A549 treated with DMSO at 1 μM for 4 hours (cell line): Measurements from ENCODE around the gene MCM7. TPM values are rescaled to one million over a fixed set of nuclear protein-coding genes. Genes with fewer than 3 reads are reported as not detected.

Source experiments
- total RNA-seq: library from RNA; stranded (reverse); fragments of 200-300 nt; extraction: Qiagen RNA extraction; gene quantifications from 5 replicates; pipeline ENCODE4 v1.2.3, GENCODE V29; 2022; ENCODE audit warnings: low read depth

MCM7 gene
- 236 to 264 TPM (median 254 TPM) in 5 replicates for total RNA-seq

DNA sequence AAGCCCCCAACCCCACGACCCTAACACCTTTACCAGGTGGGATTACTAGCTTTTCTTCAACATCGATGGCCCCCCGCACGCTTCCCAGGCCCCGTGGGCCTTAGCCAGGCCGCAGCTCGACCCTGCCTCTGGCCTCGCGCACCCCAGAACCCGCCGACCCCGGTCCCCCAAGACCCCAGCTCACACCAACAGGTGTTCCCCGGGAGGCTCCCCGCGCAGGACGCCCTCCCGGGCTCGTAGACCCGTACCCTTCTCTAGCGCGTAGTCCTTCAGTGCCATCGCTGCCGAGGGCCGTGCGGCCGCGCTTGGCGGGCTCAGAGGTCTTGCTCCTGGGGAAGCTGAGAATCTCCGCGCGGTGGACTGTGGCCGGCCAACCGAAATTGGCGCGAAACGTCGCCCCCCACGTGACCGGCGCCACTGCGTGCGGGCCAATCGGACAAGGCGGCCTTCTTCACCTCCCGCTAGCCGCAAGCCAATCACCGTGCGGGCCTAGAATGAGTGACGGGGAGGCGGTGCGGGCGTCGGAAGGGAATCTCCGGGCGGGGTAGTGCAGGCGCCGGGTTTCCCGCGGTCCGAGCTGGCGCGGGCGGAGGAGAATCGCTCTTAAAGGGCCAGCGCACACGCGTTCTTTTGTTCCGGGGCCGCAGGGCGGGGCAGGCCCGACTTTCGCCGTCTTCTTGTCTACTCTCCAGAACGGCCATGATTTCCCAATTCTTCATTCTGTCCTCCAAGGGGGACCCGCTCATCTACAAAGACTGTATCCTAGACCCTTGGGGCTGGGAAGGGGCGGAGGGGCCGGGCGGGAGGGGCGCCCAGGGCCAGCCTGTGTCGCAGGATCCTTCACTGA, at the start of gene MCM7, which contains the start of gene AP4M1:
Gene MCM7, minus strand, starts transcription at position 382 of the 847 bp plus-strand sequence. Its CDS starts 103 bp downstream, at position 279.
Gene AP4M1, plus strand, starts transcription at position 628 of the 847 bp plus-strand sequence. Its CDS starts 72 bp downstream, at position 700.

DNA sequence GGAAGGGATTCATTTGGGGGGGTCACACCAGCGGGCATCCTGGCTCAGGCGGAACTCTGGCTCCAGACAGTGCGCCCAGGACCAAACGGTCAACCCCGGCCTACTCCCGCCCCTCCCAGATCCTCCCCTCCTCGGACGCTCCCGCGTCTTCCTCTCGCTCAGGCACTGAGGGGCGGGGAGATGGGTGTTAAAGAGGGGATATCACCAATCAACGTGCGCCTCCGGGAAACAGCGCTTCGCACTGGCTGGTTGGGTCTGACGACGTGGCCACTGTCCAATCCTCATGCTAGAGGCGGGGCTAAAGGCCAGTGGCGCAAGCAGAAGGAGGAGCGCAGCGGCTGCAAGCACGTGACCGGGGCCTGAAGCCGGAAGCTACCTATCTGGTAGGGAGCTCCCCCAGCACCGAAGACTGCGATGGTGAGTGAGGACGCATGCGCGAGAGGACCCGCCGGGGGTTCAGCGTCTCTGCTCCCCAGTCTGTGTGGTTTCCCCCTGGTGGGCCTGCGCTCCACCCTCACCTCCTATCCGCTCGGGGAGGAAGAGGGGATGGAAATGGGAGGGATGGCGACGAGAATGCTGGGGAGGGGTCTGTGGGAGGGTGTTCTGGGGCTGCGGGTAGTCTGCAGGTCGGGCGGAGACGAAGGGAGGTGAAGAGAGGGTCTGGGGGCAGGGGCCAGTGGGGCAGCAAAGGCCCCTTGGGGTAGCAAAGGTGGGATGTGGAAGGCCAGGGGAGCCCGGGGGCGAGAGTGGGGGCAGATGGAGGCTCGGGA, 47.5 kb upstream of the MCM7 start, which contains the start of gene LAMTOR4:
Gene LAMTOR4, plus strand, starts transcription at position 360 of the 770 bp plus-strand sequence. Its CDS starts 55 bp downstream, at position 415.

GRCh38 chr7:100126931-100127865, 26.0 kb upstream of the MCM7 start, which contains the start of gene MBLAC1:
Gene MBLAC1 (plus strand): TSS chr7:100126967. CDS start chr7:100127396, 429 bp downstream.

GRCh38 chr7:100119072-100119969, 18.1 kb upstream of the MCM7 start, which contains the start of the genes CNPY4 and TAF6:
Gene CNPY4 (plus strand): TSS chr7:100119634. CDS start chr7:100119745, 111 bp downstream.
Gene TAF6 (minus strand): TSS chr7:100119358. CDS start chr7:100114209, 5,149 bp downstream.

GRCh38 chr7:100088621-100089457, 12.4 kb downstream of the MCM7 start, which contains the start of gene COPS6:
Gene COPS6 (plus strand): TSS chr7:100088969. CDS start chr7:100088991, 22 bp downstream.

DNA sequence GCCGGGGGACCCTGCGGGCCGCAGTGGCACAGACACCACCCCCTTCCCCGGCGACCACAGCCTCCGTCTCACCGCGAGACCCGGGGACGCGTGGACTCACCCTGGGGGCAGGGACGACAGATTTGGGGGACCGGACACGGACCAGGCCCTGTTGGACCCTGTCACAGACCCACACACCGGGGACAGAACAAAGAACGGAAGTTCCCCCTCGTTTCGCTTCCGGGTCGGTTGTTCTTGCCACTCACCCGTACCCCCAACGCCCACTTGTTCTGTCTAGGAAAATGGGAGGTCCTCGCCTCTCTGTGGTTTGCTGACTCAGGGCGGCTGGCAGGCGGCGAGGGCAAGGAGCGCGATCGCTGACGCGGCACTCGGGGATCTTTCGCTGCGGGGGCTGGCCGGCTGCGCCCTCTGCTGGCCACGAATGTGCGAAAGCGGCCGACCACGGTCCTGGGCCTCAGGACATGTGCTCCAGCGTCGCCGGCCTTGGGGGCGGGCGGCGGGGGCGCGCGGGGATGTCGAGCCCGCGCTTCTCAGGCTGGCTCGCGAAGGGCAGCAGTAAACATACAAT, 19.6 kb downstream of the MCM7 start, which contains the start of gene ZNF3:
Gene ZNF3, minus strand, starts transcription at position 189 of the 568 bp plus-strand sequence. CDS start 4,366 bp downstream, outside the sequence.

DNA sequence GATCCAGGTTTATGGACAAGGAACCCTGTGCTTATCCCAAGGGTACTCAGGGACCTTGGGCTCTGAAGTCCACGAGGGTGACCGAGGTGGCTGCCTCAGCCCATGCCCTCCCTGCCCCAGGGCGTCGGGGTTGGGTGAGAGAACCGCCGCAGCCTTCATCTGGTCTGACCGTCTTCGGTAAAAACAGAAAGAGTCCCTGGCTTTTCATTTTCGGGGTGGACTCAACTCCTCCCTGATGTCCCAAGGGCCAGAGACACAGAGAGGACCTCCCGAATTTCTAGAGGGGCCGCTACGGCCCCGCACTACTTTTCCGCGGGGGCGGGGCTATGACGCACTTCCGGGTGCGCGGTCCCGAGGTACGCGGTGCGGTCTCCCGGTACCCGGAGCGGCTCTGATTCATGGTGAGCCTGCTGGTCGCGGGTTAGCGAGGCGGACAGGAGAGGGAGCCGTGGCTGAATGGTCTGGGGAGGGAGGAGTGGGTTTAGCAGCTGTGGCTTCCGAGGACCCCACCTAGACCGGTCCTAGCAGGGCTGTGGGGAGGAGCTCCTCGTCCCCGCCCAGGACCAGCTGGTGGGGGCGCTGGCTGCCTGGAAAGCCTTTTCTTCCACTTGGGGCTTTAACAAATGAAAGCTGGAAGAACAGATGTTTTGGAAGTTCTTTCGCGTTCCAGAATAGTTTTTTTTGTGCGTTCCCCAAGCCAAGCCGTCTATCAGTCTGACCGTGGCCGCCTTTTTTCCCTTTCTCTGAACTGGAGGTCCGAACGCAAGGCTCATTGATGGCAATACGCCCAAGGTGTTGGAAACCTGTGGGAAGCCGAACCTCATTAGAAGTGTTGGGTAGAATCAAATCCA, 51.5 kb downstream of the MCM7 start, which contains the start of gene ZSCAN21:
Gene ZSCAN21, plus strand, starts transcription at position 334 of the 851 bp plus-strand sequence. CDS start 7,233 bp downstream, outside the sequence.

Other genes with a start within 250 kb of the MCM7 start
- not detected in 5 replicates for gene OR2AE1, start 224.4 kb downstream of the MCM7 start, total RNA-seq
- gene TRIM4, start 181.9 kb downstream of the MCM7 start, total RNA-seq: 25.4 to 29.5 TPM (median 27.3 TPM) in 5 replicates
- 0.09 to 0.18 TPM (median 0.13 TPM) in 4 of 5 replicates, not detected in the other for gene GJC3, start 171.8 kb downstream of the MCM7 start, total RNA-seq
- 0.23 TPM in 1 of 5 replicates, not detected in the others for gene AZGP1, start 125.4 kb downstream of the MCM7 start, total RNA-seq
- gene ZKSCAN1, start 85.8 kb downstream of the MCM7 start, total RNA-seq: 8.0 to 12.2 TPM (median 10.6 TPM) in 5 replicates
- 9.5 to 11.9 TPM (median 9.9 TPM) in 5 replicates for gene ZSCAN21, start 51.6 kb downstream of the MCM7 start, total RNA-seq
- gene ZNF3, start 19.7 kb downstream of the MCM7 start, total RNA-seq: 19.1 to 27.5 TPM (median 22.3 TPM) in 5 replicates
- 169 to 186 TPM (median 179 TPM) in 5 replicates for gene COPS6, start 12.4 kb downstream of the MCM7 start, total RNA-seq
- gene AP4M1, start 246 bp upstream of the MCM7 start, total RNA-seq: 13.8 to 17.6 TPM (median 15.3 TPM) in 5 replicates
- gene TAF6, start 18.0 kb upstream of the MCM7 start, total RNA-seq: 54.0 to 75.4 TPM (median 65.5 TPM) in 5 replicates
- gene CNPY4, start 18.2 kb upstream of the MCM7 start, total RNA-seq: 8.6 to 13.2 TPM (median 11.4 TPM) in 5 replicates
- 2.3 to 3.1 TPM (median 2.7 TPM) in 5 replicates for gene MBLAC1, start 25.6 kb upstream of the MCM7 start, total RNA-seq
- gene LAMTOR4, start 47.5 kb upstream of the MCM7 start, total RNA-seq: 163 to 183 TPM (median 169 TPM) in 5 replicates
- 9.6 to 15.3 TPM (median 14.0 TPM) in 5 replicates for gene TRAPPC14, start 57.3 kb upstream of the MCM7 start, total RNA-seq
- gene GAL3ST4, start 67.2 kb upstream of the MCM7 start, total RNA-seq: 0.10 to 0.26 TPM (median 0.18 TPM) in 4 of 5 replicates, not detected in the other
- 0.70 to 1.4 TPM (median 1.2 TPM) in 5 replicates for gene GPC2, start 76.0 kb upstream of the MCM7 start, total RNA-seq
- gene STAG3, start 76.5 kb upstream of the MCM7 start, total RNA-seq: 0.08 to 0.27 TPM (median 0.14 TPM) in 4 of 5 replicates, not detected in the other
- not detected in 5 replicates for gene PVRIG, start 118.6 kb upstream of the MCM7 start, total RNA-seq
- not detected in 5 replicates for gene SPDYE3, start 206.3 kb upstream of the MCM7 start, total RNA-seq